ENCODE results near the gene MAP3K5. TPM values are rescaled to one million over a fixed set of nuclear protein-coding genes. Genes with fewer than 3 reads are reported as not detected.

MAP3K5 gene
- total and polyA plus RNA-seq, 2 donors (not counting 3 experiments of a cell fraction or from before 2014, with no cell fraction given): 1.5 to 7.0 TPM

- Histone ChIP-seq H4K20me1 (replicated peaks; ENCODE audit: control insufficient read depth, extremely low read depth, insufficient read depth, low read length) (no peaks in the 10 kb centered on the region), H3K79me2 (ENCODE audit: control insufficient read depth, insufficient read depth, low read length) (no peaks in the 10 kb centered on the region), H3K9ac (replicated peaks; ENCODE audit: extremely low read depth, insufficient read depth, low read length) (no peak overlapping the region), H3K27ac (ENCODE audit: insufficient read depth, low read depth, low read length) (no peak overlapping the region), H3K9me1 (replicated peaks; ENCODE audit: control insufficient read depth, extremely low read depth, insufficient read depth, low read length) (no peaks in the 10 kb centered on the region), H3K9me3 (replicated peaks; ENCODE audit: control insufficient read depth, insufficient read depth, low read length) (no peaks in the 10 kb centered on the region), H2AFZ (ENCODE audit: low read depth, low read length) (no peak overlapping the region), H3K36me3 (ENCODE audit: control insufficient read depth in 2 of 2, extremely low read depth in 1 of 2, insufficient read depth in 2 of 2, low read length in 2 of 2) (no peaks in the 10 kb centered on the region), H3K4me3 (replicated peaks in 1 of 3; ENCODE audit: insufficient read depth in 1 of 3, low read depth in 1 of 3, low read length in 3 of 3) (no peak overlapping the region), H3K27me3 (ENCODE audit: control insufficient read depth in 2 of 2, insufficient read depth in 2 of 2, low read length in 2 of 2) (no peaks in the 10 kb centered on the region), H3K4me1 (ENCODE audit: control insufficient read depth, extremely low read depth, insufficient read depth, low read length) (peaks cover 4% of the 10 kb centered on the region), H3K4me2 (ENCODE audit: insufficient read depth, low read length) (no peak overlapping the region)
- POLR2A ChIA-PET: no interaction called here
- intact Hi-C loops (cut with micrococcal nuclease): no loop called here
- TF ChIP-seq CTCF (IDR thresholded peaks at IDR 0.05; ENCODE audit: extremely low read depth in 1 of 2, insufficient read depth in 1 of 2, low read depth in 1 of 2, low read length in 2 of 2) (no peak), EZH2 (IDR thresholded peaks at IDR 0.05; ENCODE audit: borderline replicate concordance, low read depth, low read length, severe bottlenecking) (no peak), MYC (IDR thresholded peaks at IDR 0.05; ENCODE audit: low read depth, low read length) (no peak), MAX (IDR thresholded peaks at IDR 0.05; ENCODE audit: insufficient read depth, insufficient read length) (no peak), POLR2AphosphoS5 (IDR thresholded peaks at IDR 0.05; ENCODE audit: insufficient read depth, low read depth, low read length) (no peak), FOS (IDR thresholded peaks at IDR 0.05; ENCODE audit: borderline replicate concordance, insufficient read depth, low read length) (no peak), JUN (IDR thresholded peaks at IDR 0.05; ENCODE audit: borderline replicate concordance, insufficient read depth, insufficient read length, low read depth) (no peak), POLR2A (IDR thresholded peaks at IDR 0.05; ENCODE audit: low read depth, low read length) (no peak), GATA2 (IDR thresholded peaks at IDR 0.05; ENCODE audit: insufficient read depth, insufficient read length, low read depth, low read length) (no peak)
- DNase-seq (ENCODE audit: low read depth, low spot score): no peak
- no peak for FAIRE-seq
- dilution Hi-C loops (cut with MboI; ENCODE audit: extremely low pct_ligation_motif_present, low sequenced_read_pairs): no loop called here
- no TSS peak for BruUV-seq (replicated peaks)
- CTCF ChIA-PET: interaction anchor here (1.0 to 1.1 kb wide), 2 partner anchors 15 to 60 kb away, joined by 4 read pairs; partner anchors contain the start of gene MAP3K5
Observed at GRCh38 chr6:136732889-136733288, 59.4 kb downstream of the MAP3K5 start.

Measured in endothelial cell of umbilical vein (primary cell).